PFSK-1 (cell line): ENCODE data around the gene CORO1C.

Experiments
- FOXP2 ChIP-seq: optimal IDR thresholded peaks from 2 replicates; pipeline ENCODE3; 2011; ENCODE audit warnings: borderline replicate concordance, control low read depth, inconsistent platforms; ENCODE audit not compliant: insufficient read depth; ENCODE audit errors: extremely low read length, extremely low read depth
- POLR2AphosphoS5 ChIP-seq: IDR thresholded peaks from 2 replicates; pipeline ENCODE4 v1.6.1; 2012; ENCODE audit warnings: low read depth, mild to moderate bottlenecking, control low read depth, low read length, moderate library complexity
- REST ChIP-seq, 2 experiments: IDR thresholded peaks; 2 replicates each; pipeline versions ENCODE4 v1.6.1 to v1.8.0; 2011 to 2012; ENCODE audit warnings: low read depth in 2 of 2, low read length in 2 of 2, control low read depth in 1 of 2, inconsistent platforms in 1 of 2, mild to moderate bottlenecking in 1 of 2, moderate library complexity in 1 of 2; ENCODE audit not compliant: insufficient read depth in 1 of 2
- SIN3A ChIP-seq: IDR thresholded peaks from 2 replicates; pipeline ENCODE4 v1.6.1; 2012; ENCODE audit warnings: mild to moderate bottlenecking, low read length, moderate library complexity, borderline replicate concordance; ENCODE audit not compliant: insufficient read depth
- TAF1 ChIP-seq: IDR thresholded peaks from 2 replicates; pipeline ENCODE4 v1.6.1; 2012; ENCODE audit warnings: low read length, control low read depth, borderline replicate concordance; ENCODE audit not compliant: insufficient read depth

DNA sequence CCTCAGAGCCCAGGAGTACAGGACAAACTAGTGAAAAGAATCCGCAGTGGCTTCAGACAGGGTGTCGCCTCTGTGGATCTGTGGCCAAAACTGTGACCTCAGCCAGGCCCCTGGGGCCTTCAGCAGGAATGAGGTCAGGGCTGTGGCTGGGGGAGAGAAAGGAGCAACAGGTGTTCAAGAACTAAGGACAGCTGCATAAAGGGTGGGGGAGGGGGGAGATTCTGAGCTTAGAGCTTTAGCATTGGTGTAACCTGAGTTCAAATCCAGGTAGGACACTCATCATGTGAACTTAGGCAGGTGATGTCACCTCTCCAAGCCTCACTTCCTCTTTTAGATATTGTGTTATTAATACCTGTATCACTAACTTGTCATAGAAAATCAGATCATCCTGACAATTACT is 40.9 kb upstream of the CORO1C start:
- TF ChIP-seq POLR2AphosphoS5 (no peak), REST (IDR thresholded peaks at IDR 0.05; ENCODE audit: insufficient read depth in 1 of 2, low read depth in 2 of 2, low read length in 2 of 2) (no peak), FOXP2 (no peak), TAF1 (no peak), SIN3A (no peak)
